ENCODE measurements around the gene REX1BD.

Gene REX1BD

DNA sequence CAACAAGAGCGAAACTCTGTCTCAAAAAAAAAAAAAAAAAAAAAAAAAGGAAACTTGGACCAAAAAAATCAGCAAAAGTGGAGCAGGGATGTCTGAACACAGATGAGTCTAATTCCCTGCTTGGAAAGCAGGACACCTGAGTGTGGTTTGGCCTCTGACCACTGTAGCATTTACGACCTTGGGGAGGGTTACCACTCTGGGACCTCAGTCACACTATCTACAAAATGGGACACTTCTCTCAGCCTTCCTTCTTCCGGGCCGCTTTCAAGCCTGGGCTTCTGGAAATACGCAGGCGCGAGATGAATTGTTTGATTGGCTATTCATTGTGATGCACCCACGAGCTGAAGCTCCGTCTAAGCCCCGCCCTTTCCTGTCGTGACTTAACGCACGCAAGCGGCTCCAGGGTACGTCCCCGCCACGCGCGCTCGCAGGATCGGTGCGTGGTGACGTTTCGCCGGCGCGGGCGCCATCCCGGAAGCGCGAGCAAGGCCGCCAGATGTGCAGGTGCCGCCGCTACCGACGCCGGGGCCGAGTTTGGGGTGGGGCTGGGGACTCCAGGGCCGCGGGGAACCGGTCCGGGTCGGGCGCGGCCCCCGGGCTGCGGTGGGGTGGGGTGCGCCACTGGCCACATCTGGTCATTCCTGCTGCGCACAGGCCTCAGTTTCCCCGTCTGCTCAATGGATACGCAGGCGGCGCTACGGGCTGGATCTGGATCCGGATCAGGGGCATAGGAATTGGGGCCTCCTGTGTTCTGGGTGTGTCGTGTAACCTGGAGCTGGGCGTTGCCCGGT is 31.0 kb upstream of the REX1BD start, which contains the start of gene KXD1:
Gene KXD1 (plus strand): TSS at position 460 of the 791 bp plus-strand sequence. CDS start 4,187 bp downstream, outside the sequence.
- H3K27ac ChIP-seq (ENCODE audit: low read length): no peak within 1 kb of the TSS

DNA sequence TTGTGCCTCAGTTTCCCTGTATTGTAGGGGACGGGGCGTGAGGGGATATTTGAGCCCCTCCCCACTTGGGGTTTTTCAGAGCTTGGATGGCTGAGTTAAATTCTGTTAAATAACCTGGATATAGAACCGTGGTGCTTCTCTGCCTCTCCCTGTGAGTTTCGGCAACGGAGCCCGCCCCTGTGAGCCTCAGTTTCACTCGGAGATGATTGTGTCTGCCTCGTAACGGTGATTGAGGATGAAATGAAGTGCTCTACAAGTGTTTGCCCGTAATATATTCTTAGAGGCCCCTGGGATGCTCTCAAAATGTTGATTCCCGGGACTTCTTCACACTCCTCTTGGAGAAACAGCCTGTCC is 30.4 kb upstream of the REX1BD start:
- Histone ChIP-seq H3K4me1 (ENCODE audit: control insufficient read depth, insufficient read depth, low read length) (no peaks in the 10 kb centered on the region), H3K36me3 (ENCODE audit: control insufficient read depth, insufficient read depth, low read length) (peaks cover 8% of the 10 kb centered on the region; the same call in 1 of the 2 replicates), H3K27me3 (ENCODE audit: control insufficient read depth, insufficient read depth, low read length) (no peaks in the 10 kb centered on the region), H3K27ac (ENCODE audit: low read length) (no peak overlapping the region), H3K9me3 (ENCODE audit: control insufficient read depth, insufficient read depth, low read length) (no peaks in the 10 kb centered on the region), H3K4me3 (ENCODE audit: low read length) (peak overlapping the region; percentile 84)
- no CpG with 5 or more reads among the region's 11 CpGs for WGBS (ENCODE audit: insufficient coverage, insufficient read length)
- DNase-seq (ENCODE audit: low read depth, low spot score): no peak

More for the DNA sequence above, 31.0 kb upstream of the REX1BD start, which contains the start of gene KXD1:
- no peaks in the 10 kb centered on the region for H3K4me1 ChIP-seq (ENCODE audit: control insufficient read depth, insufficient read depth, low read length)
- no peaks in the 10 kb centered on the region for H3K27me3 ChIP-seq (ENCODE audit: control insufficient read depth, insufficient read depth, low read length)
- peaks cover 8% of the 10 kb centered on the region; the same call in 1 of the 2 replicates for H3K36me3 ChIP-seq (ENCODE audit: control insufficient read depth, insufficient read depth, low read length)
- H3K9me3 ChIP-seq (ENCODE audit: control insufficient read depth, insufficient read depth, low read length): no peaks in the 10 kb centered on the region
- no CpG with 5 or more reads among the region's 58 CpGs for WGBS (ENCODE audit: insufficient coverage, insufficient read length)
- peak within 1 kb of the TSS; percentile 84 for H3K4me3 ChIP-seq (ENCODE audit: low read length)
- peak; percentile 94 for DNase-seq (ENCODE audit: low read depth, low spot score)

DNA sequence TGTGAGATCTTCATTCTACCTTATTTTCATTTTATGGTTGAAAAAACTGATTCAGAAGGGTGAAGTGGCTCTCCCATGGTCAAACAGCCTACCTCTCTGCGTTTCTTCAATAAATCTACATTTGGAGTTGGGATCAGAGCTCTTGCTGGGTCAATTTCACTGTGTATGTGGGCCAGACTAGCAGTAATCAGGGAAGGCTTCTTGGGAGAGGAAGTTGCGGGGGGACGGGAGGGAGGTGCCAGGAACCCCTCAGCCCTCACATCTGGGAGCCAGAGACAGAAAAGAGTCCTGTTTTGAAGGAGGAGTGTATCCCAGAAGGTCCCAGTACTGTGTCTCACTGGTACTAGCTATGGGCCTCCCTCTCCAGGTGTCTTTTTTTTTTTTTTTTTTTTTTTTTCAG is 30.0 kb upstream of the REX1BD start:
- DNase-seq (ENCODE audit: low read depth, low spot score): no peak
- WGBS (ENCODE audit: insufficient coverage, insufficient read length): no CpG with 5 or more reads among the region's 3 CpGs

DNA sequence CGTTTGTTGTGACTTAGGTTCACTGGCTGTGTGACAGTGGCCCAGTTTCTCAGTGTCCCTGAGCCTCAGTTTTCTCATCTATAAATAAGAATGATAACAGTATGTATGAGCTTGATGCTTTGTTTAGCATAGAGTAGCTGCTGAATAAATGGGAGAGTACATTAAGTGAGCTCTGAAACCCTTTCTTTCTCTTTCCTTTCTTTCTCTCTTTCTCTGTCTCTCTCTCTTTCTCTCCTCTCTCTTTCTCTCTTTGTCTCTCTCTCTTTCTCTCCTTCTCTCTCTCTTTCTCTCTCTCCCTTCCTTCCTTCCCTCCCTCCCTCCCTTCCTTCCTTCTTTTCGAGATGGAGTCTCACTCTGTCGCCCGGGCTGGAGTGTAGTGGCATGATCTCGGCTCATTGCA is 28.9 kb upstream of the REX1BD start:
- WGBS (ENCODE audit: insufficient coverage, insufficient read length): no CpG with 5 or more reads among the region's 5 CpGs

More for the DNA sequence above, 30.0 kb upstream of the REX1BD start:
- Histone ChIP-seq H3K27me3 (ENCODE audit: control insufficient read depth, insufficient read depth, low read length) (no peaks in the 10 kb centered on the region), H3K4me3 (ENCODE audit: low read length) (no peak overlapping the region), H3K36me3 (ENCODE audit: control insufficient read depth, insufficient read depth, low read length) (peaks cover 8% of the 10 kb centered on the region; the same call in 1 of the 2 replicates), H3K27ac (ENCODE audit: low read length) (no peak overlapping the region), H3K4me1 (ENCODE audit: control insufficient read depth, insufficient read depth, low read length) (no peaks in the 10 kb centered on the region), H3K9me3 (ENCODE audit: control insufficient read depth, insufficient read depth, low read length) (no peaks in the 10 kb centered on the region)

DNA sequence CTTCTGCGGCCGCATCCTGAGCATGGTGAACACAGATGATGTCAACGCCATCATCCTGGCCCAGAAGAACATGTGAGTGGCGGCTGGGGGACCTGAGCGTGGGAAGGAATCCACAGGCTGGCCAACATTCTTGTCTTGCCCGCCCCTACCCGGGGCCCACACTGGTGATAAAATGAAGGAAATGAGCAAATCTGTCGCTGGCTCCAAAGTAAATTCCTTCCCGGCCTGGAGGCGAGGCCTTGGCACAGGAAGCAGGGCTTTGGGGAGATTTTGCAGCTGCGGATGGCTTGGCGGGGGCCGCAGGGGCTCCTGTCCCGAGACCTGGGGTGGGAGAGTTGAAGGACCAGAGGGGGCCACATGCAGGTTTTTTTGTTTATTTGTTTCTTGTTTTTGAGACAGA is 26.5 kb upstream of the REX1BD start:
- no CpG with 5 or more reads among the region's 14 CpGs for WGBS (ENCODE audit: insufficient coverage, insufficient read length)
- Histone ChIP-seq H3K4me3 (ENCODE audit: low read length) (no peak overlapping the region), H3K4me1 (ENCODE audit: control insufficient read depth, insufficient read depth, low read length) (no peaks in the 10 kb centered on the region), H3K27me3 (ENCODE audit: control insufficient read depth, insufficient read depth, low read length) (no peaks in the 10 kb centered on the region), H3K36me3 (ENCODE audit: control insufficient read depth, insufficient read depth, low read length) (peaks cover 18% of the 10 kb centered on the region), H3K9me3 (ENCODE audit: control insufficient read depth, insufficient read depth, low read length) (no peaks in the 10 kb centered on the region), H3K27ac (ENCODE audit: low read length) (no peak overlapping the region)
- no peak for DNase-seq (ENCODE audit: low read depth, low spot score)

More for the DNA sequence above, 28.9 kb upstream of the REX1BD start:
- peaks cover 9% of the 10 kb centered on the region for H3K36me3 ChIP-seq (ENCODE audit: control insufficient read depth, insufficient read depth, low read length)
- H3K4me1 ChIP-seq (ENCODE audit: control insufficient read depth, insufficient read depth, low read length): no peaks in the 10 kb centered on the region
- no peak overlapping the region for H3K27ac ChIP-seq (ENCODE audit: low read length)
- H3K27me3 ChIP-seq (ENCODE audit: control insufficient read depth, insufficient read depth, low read length): no peaks in the 10 kb centered on the region
- DNase-seq (ENCODE audit: low read depth, low spot score): no peak
- H3K4me3 ChIP-seq (ENCODE audit: low read length): no peak overlapping the region
- H3K9me3 ChIP-seq (ENCODE audit: control insufficient read depth, insufficient read depth, low read length): no peaks in the 10 kb centered on the region

DNA sequence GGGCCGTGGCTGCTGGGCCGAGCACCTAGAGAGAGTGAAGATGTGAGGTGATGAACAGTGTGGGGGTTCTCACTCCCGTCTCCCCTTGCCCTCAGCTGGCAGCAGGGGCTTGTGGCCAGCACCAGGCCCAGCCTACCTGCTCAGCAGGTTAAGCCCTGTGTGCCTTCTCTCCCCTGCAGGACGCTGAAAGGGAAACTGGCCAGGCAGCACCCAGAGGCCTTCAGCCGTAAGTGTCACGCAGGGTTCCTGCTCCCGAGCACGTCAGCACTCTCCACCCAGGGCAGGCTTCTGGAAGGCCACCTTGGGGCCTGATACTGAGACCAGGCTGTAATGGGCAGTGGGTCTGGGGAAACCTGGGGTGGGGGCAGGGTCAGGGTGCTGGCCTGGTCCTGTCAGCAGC is 21.6 kb upstream of the REX1BD start:
- Histone ChIP-seq H3K36me3 (ENCODE audit: control insufficient read depth, insufficient read depth, low read length) (peaks cover 24% of the 10 kb centered on the region), H3K4me3 (ENCODE audit: low read length) (no peak overlapping the region), H3K4me1 (ENCODE audit: control insufficient read depth, insufficient read depth, low read length) (no peaks in the 10 kb centered on the region), H3K9me3 (ENCODE audit: control insufficient read depth, insufficient read depth, low read length) (no peaks in the 10 kb centered on the region), H3K27ac (ENCODE audit: low read length) (no peak overlapping the region), H3K27me3 (ENCODE audit: control insufficient read depth, insufficient read depth, low read length) (no peaks in the 10 kb centered on the region)
- no CpG with 5 or more reads among the region's 8 CpGs for WGBS (ENCODE audit: insufficient coverage, insufficient read length)
- DNase-seq (ENCODE audit: low read depth, low spot score): no peak

DNA sequence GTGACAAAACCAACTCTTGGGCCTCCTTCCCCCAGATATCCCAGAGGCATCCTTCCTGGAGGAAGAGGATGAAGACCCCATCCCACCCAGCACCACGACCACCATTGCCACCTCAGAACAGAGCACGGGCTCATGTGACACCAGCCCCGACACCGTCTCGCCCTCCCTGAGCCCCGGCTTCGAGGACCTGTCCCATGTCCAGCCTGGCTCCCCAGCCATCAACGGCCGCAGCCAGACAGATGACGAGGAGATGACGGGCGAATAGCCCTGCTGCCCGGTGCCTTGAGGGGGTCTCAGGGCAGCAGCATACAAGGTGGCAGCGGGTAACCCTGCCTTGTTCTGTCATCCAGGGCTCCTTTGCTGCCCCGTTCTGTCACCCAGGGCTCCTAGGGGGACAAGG is 20.2 kb upstream of the REX1BD start:
- no peak for DNase-seq (ENCODE audit: low read depth, low spot score)
- Histone ChIP-seq H3K4me1 (ENCODE audit: control insufficient read depth, insufficient read depth, low read length) (peaks cover 5% of the 10 kb centered on the region; the same call in 1 of the 2 replicates), H3K9me3 (ENCODE audit: control insufficient read depth, insufficient read depth, low read length) (no peaks in the 10 kb centered on the region), H3K27ac (ENCODE audit: low read length) (no peak overlapping the region), H3K27me3 (ENCODE audit: control insufficient read depth, insufficient read depth, low read length) (no peaks in the 10 kb centered on the region), H3K36me3 (ENCODE audit: control insufficient read depth, insufficient read depth, low read length) (peaks cover 24% of the 10 kb centered on the region), H3K4me3 (ENCODE audit: low read length) (no peak overlapping the region)
- no CpG with 5 or more reads among the region's 15 CpGs for WGBS (ENCODE audit: insufficient coverage, insufficient read length)

DNA sequence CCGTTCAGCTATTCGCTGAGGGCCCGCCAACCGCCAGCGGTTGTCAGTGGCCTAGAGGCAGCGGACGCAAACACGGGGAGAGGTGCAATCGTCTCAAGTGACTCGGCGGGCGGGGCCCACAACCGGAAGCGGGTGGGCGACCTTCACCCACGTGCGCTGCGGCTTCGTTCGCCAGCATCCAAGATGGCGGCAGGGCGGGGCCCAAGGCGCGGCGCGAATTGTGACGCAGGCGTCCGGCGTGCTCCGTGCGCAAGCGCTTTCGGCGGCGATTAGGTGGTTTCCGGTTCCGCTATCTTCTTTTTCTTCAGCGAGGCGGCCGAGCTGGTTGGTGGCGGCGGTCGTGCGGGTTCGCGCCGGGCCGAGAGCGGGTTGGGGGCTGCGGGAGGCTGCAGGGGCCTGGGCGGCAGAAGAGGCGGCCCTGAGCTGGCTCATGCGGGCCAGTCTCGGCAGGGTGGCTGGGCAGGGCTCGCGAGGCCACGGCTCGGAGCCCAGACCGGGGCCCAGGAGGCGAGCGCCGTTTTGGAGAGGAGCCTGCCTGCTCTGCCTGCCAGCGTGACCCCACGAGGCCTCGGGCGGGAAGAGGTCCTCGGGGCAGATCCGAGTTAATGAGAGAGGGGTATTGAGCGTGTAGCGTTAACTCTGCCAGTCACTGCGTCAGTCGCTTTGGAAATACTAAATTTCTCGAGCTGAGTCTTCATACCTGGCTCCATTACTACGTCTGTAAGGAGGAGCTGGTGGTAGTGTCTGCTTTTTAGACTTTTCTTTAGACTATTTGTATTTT is 16.8 kb upstream of the REX1BD start, which contains the start of gene UBA52:
Gene UBA52 (plus strand): TSS at position 294 of the 781 bp plus-strand sequence. CDS start 1,444 bp downstream, outside the sequence.
- H3K4me1 ChIP-seq (ENCODE audit: control insufficient read depth, insufficient read depth, low read length): peaks cover 5% of the 10 kb centered on the region; the same call in 1 of the 2 replicates
- no peaks in the 10 kb centered on the region for H3K27me3 ChIP-seq (ENCODE audit: control insufficient read depth, insufficient read depth, low read length)
- peaks cover 32% of the 10 kb centered on the region for H3K36me3 ChIP-seq (ENCODE audit: control insufficient read depth, insufficient read depth, low read length)
- no CpG with 5 or more reads among the region's 75 CpGs for WGBS (ENCODE audit: insufficient coverage, insufficient read length)
- peak; percentile 92 for DNase-seq (ENCODE audit: low read depth, low spot score)
- no peak within 1 kb of the TSS for H3K27ac ChIP-seq (ENCODE audit: low read length)
- peak within 1 kb of the TSS; percentile 93 for H3K4me3 ChIP-seq (ENCODE audit: low read length)
- H3K9me3 ChIP-seq (ENCODE audit: control insufficient read depth, insufficient read depth, low read length): no peaks in the 10 kb centered on the region

DNA sequence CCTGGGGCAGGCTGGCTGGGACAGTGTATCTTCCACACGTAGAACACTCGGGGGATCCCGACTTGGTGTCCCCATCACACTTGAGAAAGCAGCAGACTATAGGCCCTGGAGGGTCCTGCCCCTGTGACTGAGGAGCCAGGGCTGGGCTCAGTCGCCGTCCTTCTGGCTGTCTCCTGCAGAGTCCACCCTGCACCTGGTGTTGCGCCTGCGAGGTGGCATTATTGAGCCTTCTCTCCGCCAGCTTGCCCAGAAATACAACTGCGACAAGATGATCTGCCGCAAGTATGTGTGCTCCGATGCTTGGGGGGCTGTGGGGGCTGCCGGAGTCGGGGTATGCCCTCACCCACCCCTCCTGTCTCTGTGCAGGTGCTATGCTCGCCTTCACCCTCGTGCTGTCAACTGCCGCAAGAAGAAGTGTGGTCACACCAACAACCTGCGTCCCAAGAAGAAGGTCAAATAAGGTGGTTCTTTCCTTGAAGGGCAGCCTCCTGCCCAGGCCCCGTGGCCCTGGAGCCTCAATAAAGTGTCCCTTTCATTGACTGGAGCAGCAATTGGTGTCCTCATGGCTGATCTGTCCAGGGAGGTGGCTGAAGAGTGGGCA is 13.8 kb upstream of the REX1BD start:
- H3K4me1 ChIP-seq (ENCODE audit: control insufficient read depth, insufficient read depth, low read length): peaks cover 5% of the 10 kb centered on the region; the same call in 1 of the 2 replicates
- WGBS (ENCODE audit: insufficient coverage, insufficient read length): no CpG with 5 or more reads among the region's 18 CpGs
- DNase-seq (ENCODE audit: low read depth, low spot score): no peak
- no peak overlapping the region for H3K27ac ChIP-seq (ENCODE audit: low read length)
- H3K27me3 ChIP-seq (ENCODE audit: control insufficient read depth, insufficient read depth, low read length): no peaks in the 10 kb centered on the region
- H3K9me3 ChIP-seq (ENCODE audit: control insufficient read depth, insufficient read depth, low read length): no peaks in the 10 kb centered on the region
- peaks cover 18% of the 10 kb centered on the region for H3K36me3 ChIP-seq (ENCODE audit: control insufficient read depth, insufficient read depth, low read length)
- H3K4me3 ChIP-seq (ENCODE audit: low read length): no peak overlapping the region

DNA sequence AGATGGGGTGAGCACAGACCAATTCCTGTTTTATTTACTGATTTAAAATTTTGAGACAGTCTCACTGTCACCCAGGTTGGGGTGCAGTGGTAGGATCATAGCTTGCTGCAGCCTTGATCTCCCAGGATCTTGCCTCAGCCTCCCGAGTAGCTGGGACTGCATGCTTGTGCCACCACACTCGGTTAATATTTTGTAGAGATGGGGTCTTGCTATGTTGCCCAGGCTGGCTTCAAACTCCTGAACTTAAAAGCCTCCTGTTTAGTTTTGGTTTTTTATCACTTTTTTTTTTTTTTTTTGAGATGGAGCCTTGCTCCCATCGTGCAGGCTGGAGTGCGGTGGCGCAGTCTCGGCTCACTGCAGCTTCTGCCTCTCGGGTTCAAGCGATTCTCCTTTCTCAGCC is 12.2 kb upstream of the REX1BD start:
- H3K36me3 ChIP-seq (ENCODE audit: control insufficient read depth, insufficient read depth, low read length): peaks cover 18% of the 10 kb centered on the region

More for the DNA sequence above, 12.2 kb upstream of the REX1BD start:
- Histone ChIP-seq H3K9me3 (ENCODE audit: control insufficient read depth, insufficient read depth, low read length) (no peaks in the 10 kb centered on the region), H3K4me1 (ENCODE audit: control insufficient read depth, insufficient read depth, low read length) (peaks cover 5% of the 10 kb centered on the region; the same call in 1 of the 2 replicates), H3K4me3 (ENCODE audit: low read length) (no peak overlapping the region), H3K27ac (ENCODE audit: low read length) (no peak overlapping the region), H3K27me3 (ENCODE audit: control insufficient read depth, insufficient read depth, low read length) (no peaks in the 10 kb centered on the region)
- no CpG with 5 or more reads among the region's 8 CpGs for WGBS (ENCODE audit: insufficient coverage, insufficient read length)
- DNase-seq (ENCODE audit: low read depth, low spot score): no peak

Data from iPS DF 6.9 (cell line).